ENCODE results near the gene LAMC2.

LAMC2 gene

GRCh38 chr1:183222909-183223308 is 36.8 kb downstream of the LAMC2 start:
- in situ Hi-C loops (cut with HindIII; ENCODE audit: low sequenced_read_pairs): no loop called here
- no peak for DNase-seq (ENCODE audit: low read depth, low spot score)
- no peak for TF ChIP-seq CTCF (IDR thresholded peaks at IDR 0.05; ENCODE audit: low read depth, low read length)
- H3K4me3 ChIP-seq (ENCODE audit: low read depth, low read length): no peak overlapping the region

- no peak overlapping the region for H3K4me3 ChIP-seq (ENCODE audit: low read depth, low read length)
- TF ChIP-seq CTCF (IDR thresholded peaks at IDR 0.05; ENCODE audit: low read depth, low read length): no peak
- DNase-seq (ENCODE audit: low read depth, low spot score): peak; percentile 6
- in situ Hi-C loops (cut with HindIII; ENCODE audit: low sequenced_read_pairs): no loop called here
Measured at GRCh38 chr1:183223467-183223866, 37.4 kb downstream of the LAMC2 start.

GRCh38 chr1:183226361-183226760 is 40.3 kb downstream of the LAMC2 start:
- TF ChIP-seq CTCF (IDR thresholded peaks at IDR 0.05; ENCODE audit: low read depth, low read length): no peak
- in situ Hi-C loops (cut with HindIII; ENCODE audit: low sequenced_read_pairs): no loop called here
- DNase-seq (ENCODE audit: low read depth, low spot score): no peak
- H3K4me3 ChIP-seq (ENCODE audit: low read depth, low read length): no peak overlapping the region

- H3K4me3 ChIP-seq (ENCODE audit: low read depth, low read length): no peak overlapping the region
- in situ Hi-C loops (cut with HindIII; ENCODE audit: low sequenced_read_pairs): no loop called here
- DNase-seq (ENCODE audit: low read depth, low spot score): peak; percentile 13
- no peak for TF ChIP-seq CTCF (IDR thresholded peaks at IDR 0.05; ENCODE audit: low read depth, low read length)
Measured at GRCh38 chr1:183226963-183227362, 40.9 kb downstream of the LAMC2 start.

- TF ChIP-seq CTCF (IDR thresholded peaks at IDR 0.05; ENCODE audit: low read depth, low read length): peak; percentile 91
- in situ Hi-C loops (cut with HindIII; ENCODE audit: low sequenced_read_pairs): no loop called here
- DNase-seq (ENCODE audit: low read depth, low spot score): peak; percentile 44
- no peak overlapping the region for H3K4me3 ChIP-seq (ENCODE audit: low read depth, low read length)
Measured at GRCh38 chr1:183227422-183228346, 41.6 kb downstream of the LAMC2 start.

- H3K4me3 ChIP-seq (ENCODE audit: low read depth, low read length): no peak overlapping the region
- in situ Hi-C loops (cut with HindIII; ENCODE audit: low sequenced_read_pairs): no loop called here
- DNase-seq (ENCODE audit: low read depth, low spot score): no peak
- no peak for TF ChIP-seq CTCF (IDR thresholded peaks at IDR 0.05; ENCODE audit: low read depth, low read length)
Measured at GRCh38 chr1:183228347-183229220, 42.5 kb downstream of the LAMC2 start.

Data from astrocyte of the spinal cord (primary cell).